Epidermal melanocyte (primary cell): ENCODE results near the gene RERE.

Source experiments
- DNase-seq: peaks from one replicate; pipeline ENCODE4 v3.0.0; 2011; ENCODE audit warnings: low spot score; ENCODE audit not compliant: insufficient read length

Gene RERE

DNA sequence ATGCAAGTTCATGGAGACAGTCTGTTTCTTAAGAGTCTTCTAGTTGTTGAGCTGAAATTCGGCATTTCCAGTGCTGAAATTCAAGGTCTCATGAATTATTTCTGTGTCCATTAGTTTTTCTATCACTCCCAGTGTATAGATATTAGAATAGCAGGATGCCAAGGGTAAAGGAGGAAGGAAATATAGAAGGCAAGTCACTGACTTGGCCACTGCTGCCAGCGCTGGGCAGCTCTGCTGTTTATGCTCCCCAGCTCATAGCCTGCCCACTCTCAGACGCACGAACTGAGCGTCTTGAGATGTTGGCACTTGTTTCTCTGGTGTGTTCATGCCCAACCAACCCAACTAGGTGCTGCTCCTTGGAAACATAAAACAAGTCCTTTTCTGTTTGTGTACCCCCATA lies 389.5 kb downstream of the RERE start:
- DNase-seq, result no peak

DNA sequence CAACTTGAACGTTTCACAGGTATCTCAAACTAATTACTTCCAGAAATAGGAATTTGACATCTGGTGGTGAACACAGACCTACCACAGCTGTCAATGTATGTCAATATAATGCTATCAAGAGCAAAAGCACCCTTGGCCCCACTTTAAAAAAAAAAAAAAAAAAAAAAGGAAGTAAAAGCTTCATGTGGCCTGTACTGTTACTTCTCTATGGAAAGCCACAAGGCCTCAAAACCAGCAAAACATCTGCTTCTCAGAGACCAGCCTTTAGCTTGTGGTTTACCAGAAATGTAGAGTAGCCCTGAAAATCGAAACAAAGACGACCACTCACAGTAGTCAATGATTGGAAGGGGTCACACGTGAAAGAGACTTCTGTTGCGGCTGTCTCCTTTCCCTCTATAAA lies 389.9 kb downstream of the RERE start:
- no peak for DNase-seq

DNA sequence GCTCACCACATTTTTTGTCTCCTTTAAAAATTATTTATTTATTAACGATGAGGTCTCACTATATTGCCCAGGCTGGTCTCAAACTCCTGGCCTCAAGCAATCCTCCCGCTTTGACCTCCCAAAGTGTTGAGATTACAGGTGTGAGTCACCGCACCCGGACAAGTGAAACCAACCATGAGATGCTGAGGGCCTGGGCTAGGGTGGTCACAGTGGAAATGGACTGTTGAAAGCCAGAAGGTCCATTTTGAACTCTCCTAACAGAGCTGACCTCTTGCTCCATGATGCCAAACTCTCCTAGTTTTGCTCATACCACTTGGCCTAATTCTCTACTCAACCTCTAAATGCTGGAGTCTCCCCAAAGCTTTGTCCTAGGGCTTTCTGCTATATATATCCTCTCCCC lies 390.4 kb downstream of the RERE start:
- DNase-seq, result no peak

DNA sequence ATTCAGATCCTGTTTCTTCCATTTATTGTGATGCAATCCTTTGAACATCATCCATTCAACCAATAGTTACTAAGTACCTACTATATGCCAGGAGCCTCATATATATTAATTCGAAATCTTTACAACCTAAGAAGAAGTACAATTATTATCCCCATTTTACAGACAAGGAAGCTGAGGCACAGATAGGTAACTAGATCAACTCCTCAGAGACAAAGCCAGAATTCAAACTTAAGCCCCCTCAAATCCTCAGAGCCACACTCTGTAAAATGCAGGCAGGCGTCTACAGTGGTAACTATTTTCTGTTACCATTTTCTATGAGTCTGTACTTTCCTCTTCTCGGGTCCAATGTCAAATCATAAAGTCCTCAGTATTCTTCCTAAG lies 391.7 kb downstream of the RERE start:
- no peak for DNase-seq

DNA sequence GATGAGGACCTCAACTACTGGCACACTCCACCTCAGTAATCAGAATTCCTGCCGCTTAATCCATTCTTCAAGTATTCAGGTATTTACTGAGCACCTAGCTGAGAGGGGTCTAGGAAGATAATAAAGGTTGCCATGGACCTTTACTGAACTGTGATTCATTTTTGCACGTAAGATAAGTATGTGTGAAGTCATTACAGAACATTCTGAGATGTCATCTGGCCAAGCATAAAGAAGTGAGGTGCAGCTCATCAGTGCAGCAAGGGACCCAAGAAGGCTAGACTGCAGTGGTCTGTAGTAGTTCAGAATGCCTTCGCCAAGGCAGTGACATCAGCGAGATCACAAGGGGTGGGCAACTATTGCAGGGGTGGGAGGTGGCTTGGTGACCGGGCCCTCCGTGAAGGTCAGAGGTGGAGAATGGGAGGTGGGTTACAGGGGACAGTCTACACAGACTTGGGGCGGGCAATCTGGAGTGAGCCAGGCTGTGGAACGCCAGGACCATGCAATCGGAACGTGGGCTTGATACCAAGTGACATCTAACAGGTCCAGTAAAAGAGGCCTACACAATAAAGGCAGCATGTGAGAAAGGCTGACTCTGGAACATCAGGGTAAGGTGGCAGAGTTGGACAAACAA lies 392.2 kb downstream of the RERE start:
- DNase-seq, result no peak

DNA sequence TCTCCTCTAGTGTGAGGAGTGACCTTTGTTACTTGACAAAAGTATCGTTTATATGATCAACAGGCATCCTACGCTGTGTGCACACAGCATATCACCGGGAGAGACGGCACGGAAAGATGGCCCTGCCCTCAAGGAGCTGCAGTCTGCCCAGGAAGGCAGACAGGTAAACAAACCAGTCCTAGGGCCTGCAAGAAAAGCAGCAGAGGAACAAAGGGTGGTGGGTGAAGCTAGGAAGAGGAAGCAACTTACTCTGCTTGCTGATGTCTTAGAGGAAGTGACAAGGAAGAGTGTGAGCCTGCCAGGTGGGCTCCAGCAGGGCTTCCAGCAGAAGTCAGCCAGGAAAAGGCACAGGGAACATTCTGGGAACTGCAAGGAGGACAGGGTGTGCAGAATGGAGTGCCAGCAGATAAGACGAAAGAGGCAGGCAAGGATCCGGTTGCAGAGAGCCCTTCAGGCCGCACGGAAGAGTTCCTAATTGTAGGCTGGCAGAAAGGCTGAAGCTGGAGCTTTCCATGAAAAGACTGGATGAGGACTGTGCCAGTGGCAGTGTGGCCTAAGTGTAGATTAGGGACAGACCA lies 392.8 kb downstream of the RERE start:
- DNase-seq, result no peak

DNA sequence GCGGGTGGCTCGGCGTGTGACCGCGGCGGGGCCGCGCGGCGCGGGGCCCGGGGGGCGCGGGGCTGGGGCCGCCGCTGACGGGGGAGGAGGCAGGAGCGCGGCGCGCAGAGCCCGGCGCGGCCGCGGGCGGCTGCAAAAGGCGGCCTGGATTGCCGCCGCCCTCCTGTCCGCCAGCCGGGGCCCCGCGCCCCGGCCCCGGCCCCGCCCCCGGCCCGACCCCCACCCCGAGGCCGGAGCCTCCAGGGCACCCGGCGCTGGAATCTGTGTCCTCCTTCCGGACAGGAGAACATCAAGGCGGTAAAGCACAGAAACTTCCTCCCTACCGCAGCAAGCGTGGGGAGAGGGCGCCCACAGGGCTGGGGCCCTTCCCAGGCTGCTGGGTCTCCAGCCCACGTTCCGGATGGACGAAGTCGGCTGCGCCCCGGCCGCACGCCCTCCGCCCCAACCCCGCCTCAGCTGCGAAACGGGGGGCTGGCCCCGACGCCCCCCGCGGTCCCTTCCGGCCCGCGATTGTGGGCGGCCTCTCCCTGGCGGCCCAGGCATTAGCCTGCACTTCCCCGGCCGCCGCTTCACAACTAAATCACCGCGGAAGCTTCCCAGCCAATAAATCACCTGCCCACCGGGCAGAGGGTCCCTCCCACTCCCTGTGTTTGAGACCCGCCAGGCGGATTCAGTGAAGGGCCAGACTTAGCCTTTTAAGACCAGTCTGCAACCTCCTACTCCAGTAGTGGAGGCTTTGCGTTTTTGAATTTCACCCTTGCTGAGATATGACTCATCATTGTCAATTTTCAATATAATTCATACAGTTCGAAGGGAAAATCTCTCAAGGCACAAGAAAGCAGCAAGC lies 393.5 kb downstream of the RERE start:
- DNase-seq, result peak; percentile 22

DNA sequence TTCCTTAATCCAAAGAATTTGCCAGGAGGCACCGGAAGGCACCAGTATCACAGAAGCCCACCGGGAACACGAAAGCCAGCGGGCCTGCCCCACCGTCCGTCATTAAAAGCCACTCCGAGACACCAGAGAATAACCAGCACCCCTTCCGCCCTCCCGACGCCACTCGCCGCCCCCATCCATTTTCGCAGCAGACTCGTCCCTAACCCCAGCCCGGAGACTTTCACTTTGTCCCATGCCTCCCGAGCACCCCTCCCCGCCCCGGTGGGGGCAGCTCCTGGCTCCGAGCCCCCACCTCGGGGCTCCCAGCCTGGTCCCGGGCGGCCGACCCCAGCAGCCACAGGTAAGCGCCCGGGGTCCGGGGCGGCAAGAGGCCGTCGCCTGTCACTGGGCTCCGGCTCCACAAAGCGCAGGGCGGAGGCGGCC lies 394.2 kb downstream of the RERE start:
- DNase-seq, result no peak

DNA sequence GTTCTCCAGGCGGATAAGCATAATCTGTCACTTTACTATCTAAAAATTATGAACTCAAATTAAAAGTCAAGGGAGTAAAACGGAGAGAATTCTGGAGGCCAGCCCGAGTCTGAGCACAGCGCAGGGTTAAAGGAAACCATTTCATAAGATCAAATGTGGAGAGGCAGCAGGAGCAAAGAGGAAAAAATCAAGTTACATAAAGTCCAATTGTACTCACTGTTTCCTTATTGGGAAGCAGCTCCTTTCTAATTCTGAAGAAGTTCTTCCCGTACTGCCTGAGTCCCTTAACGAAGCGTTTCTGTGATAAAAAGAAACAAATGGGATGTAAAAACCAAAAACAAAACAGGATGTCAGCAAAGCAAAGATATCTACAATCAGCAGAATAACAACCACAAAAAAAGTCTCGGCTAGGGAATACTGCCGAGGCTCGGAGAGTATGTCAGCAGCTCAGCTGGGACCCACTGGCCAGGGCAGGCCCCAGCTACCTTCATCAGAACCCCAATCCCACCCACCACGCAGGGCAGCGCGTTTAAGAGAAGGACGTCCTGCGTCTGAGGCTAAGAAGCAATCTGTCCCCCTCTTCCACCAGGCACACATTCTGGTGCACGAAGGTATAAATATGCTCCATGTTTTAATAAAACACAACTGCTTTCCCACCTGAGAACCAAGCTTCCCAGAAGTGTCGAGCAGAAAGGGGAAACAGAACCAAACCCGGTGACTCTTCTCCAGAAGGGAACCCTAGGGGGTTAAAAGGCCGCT lies 394.8 kb downstream of the RERE start:
- DNase-seq, result no peak

DNA sequence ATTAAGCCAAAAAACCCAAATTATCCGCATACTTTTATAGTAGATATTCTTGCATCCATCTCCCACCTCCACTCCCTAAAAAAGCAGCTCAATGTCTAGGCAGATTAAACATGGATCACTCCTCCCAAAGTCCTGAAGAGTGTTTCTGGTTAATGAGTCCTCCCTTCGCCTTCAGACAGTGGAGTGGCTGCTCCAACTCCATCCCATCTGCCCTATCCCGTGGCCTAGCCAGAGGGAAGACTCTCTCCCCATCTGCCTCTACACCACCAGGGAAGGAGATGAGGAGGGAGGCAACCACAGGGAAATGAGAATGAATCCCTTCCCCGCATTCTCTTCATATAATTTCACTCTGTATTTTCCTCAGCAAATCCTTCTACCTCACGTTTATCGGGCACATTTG lies 395.7 kb downstream of the RERE start:
- DNase-seq, result no peak

DNA sequence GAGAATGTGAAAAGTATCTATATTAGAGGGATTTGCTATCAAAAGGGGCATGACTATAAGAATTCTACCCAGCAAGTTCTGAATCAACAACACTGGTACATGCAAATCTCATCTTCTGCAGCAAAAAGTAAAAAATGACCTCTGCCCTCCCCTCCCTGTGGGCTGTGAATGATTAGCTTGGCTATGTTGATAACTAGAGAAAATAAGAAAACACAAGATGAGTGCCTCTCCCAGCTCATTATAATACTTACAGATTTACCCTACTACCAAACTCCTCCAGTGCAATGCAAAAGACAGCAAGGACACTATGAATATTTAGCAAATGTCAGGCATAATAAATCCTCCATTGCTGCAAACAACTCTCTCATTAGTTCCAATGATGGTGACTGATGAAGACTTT lies 397.1 kb downstream of the RERE start:
- DNase-seq, result no peak

DNA sequence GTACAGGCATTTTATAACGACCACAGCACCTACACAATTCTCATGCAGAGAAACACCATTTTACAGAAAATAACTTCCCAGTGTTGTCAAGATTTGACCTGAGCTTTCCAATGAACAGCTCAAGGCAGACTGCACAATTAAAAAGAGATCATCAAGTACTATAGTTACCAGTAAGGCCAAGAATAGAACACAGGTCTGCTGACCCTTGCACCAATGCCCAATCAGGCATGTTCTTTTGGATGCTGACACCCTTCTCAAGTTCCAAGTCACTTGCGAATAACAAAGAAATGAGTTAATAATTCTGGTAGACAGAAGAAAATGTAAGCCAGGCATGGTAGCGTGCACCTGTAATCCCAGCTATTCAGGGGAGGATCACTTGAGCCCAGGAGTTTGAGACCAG lies 397.6 kb downstream of the RERE start:
- DNase-seq, result no peak

DNA sequence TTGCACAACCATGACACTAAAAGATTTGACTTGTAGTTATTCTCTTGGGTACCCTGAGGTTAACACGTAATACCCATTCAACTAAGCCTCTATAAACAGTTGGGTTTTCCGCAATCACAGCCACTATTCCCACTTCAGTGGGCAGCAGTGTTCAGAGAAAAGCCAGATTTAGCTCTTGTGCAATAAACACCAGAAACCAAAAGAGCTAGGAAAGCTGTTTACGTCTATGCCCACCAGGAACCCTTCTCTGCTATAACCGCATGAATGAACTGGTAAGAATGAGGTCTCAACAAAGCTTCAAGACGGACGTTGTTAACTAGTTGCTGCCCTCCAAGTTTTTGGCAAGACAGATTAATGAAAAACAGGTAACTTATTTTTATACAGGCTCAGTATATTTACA lies 398.3 kb downstream of the RERE start:
- no peak for DNase-seq

DNA sequence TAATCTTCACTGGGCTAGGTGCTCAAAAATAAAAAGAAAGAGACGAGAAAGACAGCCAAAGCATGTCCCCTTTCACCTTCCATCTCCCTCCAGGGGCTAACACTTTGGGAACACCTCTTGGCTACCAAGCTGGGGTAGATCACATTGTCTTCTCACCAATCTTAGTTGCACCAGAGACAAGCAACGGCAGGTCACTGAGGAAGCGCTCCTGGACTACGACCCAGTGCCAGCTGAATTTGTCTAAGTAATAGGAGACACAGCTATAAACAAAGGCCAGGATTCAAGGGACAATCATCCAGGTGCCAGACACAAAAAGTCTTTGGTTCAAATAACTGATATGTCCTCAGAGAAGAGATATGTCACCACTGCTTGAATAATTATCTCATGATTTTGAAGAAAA lies 399.1 kb downstream of the RERE start:
- DNase-seq, result no peak

DNA sequence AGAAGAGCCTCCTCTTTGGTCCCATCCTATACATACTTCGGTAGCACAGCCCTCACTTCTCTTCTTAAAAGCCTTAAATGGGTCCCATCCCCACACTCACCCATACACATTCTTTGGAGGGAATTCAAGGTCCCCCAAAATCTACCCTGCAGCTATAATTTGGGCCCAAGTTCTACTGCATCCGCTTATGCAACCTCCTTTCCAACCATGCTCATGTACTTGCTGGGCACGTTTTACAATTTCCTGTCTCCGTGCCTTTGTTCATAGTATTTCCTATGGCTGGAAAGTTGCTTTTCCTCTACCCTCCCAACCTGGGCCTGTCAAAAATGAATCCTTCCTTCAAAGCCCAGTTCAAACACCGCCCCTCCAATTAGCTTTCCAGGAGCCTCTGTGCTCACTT lies 399.8 kb downstream of the RERE start:
- DNase-seq, result no peak

DNA sequence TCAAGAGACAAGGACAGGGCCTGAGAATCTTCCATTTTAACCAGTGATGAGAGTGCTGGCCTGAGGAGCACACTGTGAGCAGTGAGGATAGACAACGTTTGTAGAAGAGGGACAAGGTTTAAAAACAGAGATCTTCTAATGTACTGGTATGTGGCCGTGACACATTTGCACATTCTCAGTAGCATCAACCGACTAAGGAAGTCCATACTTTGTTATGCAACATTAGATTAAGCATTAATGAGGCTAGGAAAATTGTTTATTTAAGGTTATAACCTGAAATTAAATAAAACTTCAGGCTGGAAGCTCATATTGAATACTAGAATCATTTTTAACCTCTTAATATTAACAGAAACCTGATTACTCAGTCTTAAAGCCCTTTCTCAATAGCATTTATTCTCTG lies 400.6 kb downstream of the RERE start:
- no peak for DNase-seq

DNA sequence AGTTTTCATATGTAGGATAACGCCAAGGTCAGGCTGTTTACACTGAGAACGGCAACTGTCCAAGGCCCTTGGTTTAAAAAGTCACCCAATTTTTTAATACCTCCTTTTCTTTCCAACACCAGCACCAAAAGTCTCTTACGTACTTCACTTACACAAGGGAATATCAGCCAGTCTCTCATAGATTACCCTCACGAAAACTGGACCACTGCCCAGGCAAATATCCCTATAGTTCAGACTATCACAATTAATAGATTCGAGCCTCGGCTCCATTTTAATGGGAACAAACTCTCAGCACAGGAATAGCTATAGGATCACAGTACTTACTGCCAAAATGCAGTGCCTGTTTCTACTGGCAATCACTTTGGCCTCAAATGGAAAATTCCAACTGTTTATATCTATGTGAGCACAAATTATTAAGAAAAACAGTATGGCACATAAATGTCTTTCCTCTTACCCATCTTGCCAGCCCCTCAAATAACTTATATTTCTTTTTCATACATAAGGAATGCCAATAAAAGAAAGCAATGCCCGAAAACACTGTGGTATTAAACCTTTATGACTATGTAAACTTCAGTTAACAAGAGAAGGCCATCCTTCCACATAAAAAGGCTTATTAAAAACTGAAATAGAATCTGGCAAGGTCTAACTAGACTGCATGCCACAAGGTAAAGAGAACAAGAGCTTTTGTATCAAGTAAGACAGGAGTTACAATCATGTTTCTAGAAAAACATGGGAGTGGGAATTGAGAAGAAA lies 401.7 kb downstream of the RERE start:
- no peak for DNase-seq

DNA sequence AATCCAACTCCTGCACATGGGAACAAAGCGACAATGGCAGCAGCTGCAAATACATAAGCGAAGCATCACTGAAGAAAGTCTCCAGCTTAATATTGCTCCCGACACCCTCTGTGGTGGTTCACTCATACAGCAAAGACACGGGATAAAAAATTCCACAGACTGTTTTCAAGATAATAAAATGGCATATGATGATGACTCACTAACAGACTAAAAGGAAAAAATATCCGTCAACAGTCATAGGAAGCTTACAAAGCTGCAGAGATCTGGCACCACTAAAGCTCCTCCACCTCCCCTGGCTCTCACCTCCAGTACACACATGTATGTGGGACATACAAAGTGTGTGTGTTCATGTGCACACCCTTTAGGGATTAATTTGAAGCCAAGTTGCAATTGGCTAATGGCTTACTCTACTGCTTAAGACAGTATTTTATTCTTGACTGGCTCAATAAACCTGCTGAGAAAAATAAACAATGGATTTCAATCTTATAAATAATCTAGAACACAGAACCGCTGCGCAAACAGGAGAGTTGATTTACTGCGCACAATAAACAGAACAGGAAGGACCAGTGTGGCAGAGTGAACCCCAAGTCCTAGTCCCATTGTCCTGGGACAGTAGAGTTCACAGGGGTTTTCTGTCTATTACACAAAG lies 405.1 kb downstream of the RERE start:
- DNase-seq, result peak; percentile 50

DNA sequence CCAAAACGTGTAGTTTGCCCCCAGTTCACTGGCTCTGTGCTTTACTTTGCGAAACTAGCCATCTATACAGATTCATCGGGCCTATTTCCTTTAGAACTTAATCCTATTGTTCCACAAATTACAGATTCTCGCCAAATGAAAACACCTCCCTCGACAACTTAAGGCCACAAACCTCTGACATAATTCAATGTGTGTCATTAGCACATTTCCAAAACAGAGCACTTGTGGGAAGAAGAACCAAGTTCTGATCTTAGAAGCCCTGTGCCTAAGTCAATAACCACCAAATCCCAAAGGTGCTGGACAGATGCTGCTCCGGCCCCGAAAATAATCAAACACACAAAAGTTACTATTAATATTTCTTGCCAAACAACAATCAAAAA lies 405.6 kb downstream of the RERE start:
- DNase-seq, result no peak

DNA sequence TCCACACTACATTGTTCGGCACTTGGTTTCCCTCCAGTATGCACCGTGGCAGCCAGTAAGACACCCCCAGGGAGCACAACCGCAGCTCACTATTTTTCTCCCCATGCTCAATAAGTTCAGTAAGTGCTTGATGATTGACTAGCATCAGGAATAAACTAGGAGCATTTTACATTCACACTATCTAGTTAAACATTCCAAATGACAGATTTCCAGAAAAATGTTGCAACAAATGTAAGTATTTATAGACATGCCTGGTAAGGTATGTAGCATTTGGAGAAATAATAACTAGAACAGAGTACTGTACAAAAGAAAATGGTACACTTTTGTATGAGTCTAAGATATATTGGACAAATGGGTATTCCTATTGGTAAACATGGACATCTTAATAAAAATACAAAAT lies 406.6 kb downstream of the RERE start:
- no peak for DNase-seq

DNA sequence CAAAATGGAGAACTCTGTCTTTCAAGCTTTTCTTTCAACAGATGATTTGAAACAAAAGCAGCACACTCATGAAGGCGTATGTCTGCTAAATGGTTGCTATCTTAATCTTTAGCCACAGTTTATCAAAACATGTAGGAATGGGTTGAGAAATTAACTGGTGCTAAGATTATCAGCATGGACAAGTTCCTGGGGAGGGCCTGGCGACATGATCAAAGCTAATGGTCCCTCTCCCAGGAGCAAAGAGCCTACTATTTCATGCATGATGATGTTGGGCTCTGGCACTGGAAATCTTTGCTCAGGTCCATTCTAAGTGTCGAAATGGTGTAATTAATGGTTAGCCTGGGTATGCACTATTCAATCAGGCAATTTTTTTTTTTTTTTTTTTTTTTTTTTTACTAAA lies 407.8 kb downstream of the RERE start:
- DNase-seq, result no peak
